Keratinocyte (primary cell): ENCODE measurements around the gene EIF3I. TPM values are rescaled to one million over a fixed set of nuclear protein-coding genes. Genes with fewer than 3 reads are reported as not detected.
A peak's percentile ranks its signal among the peaks of the same experiment; 100 is the strongest.

ENCODE experiments used
- DNase-seq: peaks from one replicate; pipeline ENCODE4 v3.0.0-alpha.2; 2011; ENCODE audit warnings: low read depth, missing footprints, low spot score
- FAIRE-seq: peaks from 2 replicates; lab custom pipeline; 2011; peaks lifted over from hg19 to GRCh38; lab: Jason Lieb, UNC
- H2AFZ ChIP-seq: 2 replicates; pipeline ENCODE4 v1.6.0; 2012; ENCODE audit warnings: low read length, control low read depth, inconsistent platforms; ENCODE audit not compliant: control insufficient read depth
- H3K27ac ChIP-seq: 2 replicates; pipeline ENCODE4 v1.5.1; 2011; ENCODE audit warnings: low read length; ENCODE audit not compliant: control insufficient read depth, insufficient read depth
- H3K27me3 ChIP-seq: 3 replicates; pipeline ENCODE4 v1.6.0; 2011; ENCODE audit warnings: low read length; ENCODE audit not compliant: control insufficient read depth, insufficient read depth; ENCODE audit errors: extremely low read depth
- H3K36me3 ChIP-seq, 2 experiments: 2 replicates in 1 of 2; 3 replicates in 1 of 2; pipeline ENCODE4 v1.5.1; 2011; ENCODE audit warnings: low read length in 2 of 2, mild to moderate bottlenecking in 1 of 2; ENCODE audit not compliant: control insufficient read depth in 2 of 2, insufficient read depth in 2 of 2; ENCODE audit errors: extremely low read depth in 1 of 2
- H3K4me1 ChIP-seq: 3 replicates; pipeline ENCODE4 v1.5.1; 2011; ENCODE audit warnings: low read length; ENCODE audit not compliant: control insufficient read depth, insufficient read depth; ENCODE audit errors: extremely low read depth
- H3K4me2 ChIP-seq: 3 replicates; pipeline ENCODE4 v1.6.0; 2011; ENCODE audit warnings: low read depth, low read length; ENCODE audit not compliant: control insufficient read depth, insufficient read depth; ENCODE audit errors: extremely low read depth
- H3K4me3 ChIP-seq, 3 experiments: fragments of 200-600 bp in 1 of 3; sonication (generic) in 1 of 3; 2 replicates in 2 of 3; 3 replicates in 1 of 3; pipeline ENCODE4 v1.5.1; 2011 to 2016; ENCODE audit warnings: low read length in 3 of 3, mild to moderate bottlenecking in 3 of 3, control low read depth in 2 of 3, inconsistent platforms in 1 of 3, low read depth in 1 of 3, mixed read lengths in 1 of 3, mixed run types in 1 of 3, moderate library complexity in 1 of 3; ENCODE audit not compliant: control insufficient read depth in 2 of 3, insufficient read depth in 2 of 3; ENCODE audit errors: extremely low read depth in 1 of 3
- H3K79me2 ChIP-seq: 2 replicates; pipeline ENCODE4 v1.6.0; 2012; ENCODE audit warnings: low read length; ENCODE audit not compliant: control insufficient read depth, insufficient read depth
- H3K9ac ChIP-seq: 3 replicates; pipeline ENCODE4 v1.6.0; 2011; ENCODE audit warnings: low read length; ENCODE audit not compliant: control insufficient read depth, insufficient read depth; ENCODE audit errors: extremely low read depth
- H3K9me1 ChIP-seq: 3 replicates; pipeline ENCODE4 v1.6.0; 2011; ENCODE audit warnings: low read length; ENCODE audit not compliant: control insufficient read depth, insufficient read depth; ENCODE audit errors: extremely low read depth
- H3K9me3 ChIP-seq: 2 replicates; pipeline ENCODE4 v1.5.1; 2012; ENCODE audit warnings: low read depth, low read length; ENCODE audit not compliant: control insufficient read depth
- H4K20me1 ChIP-seq: 3 replicates; pipeline ENCODE4 v1.6.0; 2011; ENCODE audit warnings: low read length; ENCODE audit not compliant: control insufficient read depth, insufficient read depth; ENCODE audit errors: extremely low read depth
- CTCF ChIP-seq, 3 experiments: IDR thresholded peaks in 1 of 3; conservative IDR thresholded peaks in 1 of 3; optimal IDR thresholded peaks in 1 of 3; 2 replicates in 2 of 3; 3 replicates in 1 of 3; pipeline versions ENCODE3 to v1.5.1; 2011; ENCODE audit warnings: low read length in 3 of 3, mild to moderate bottlenecking in 3 of 3, moderate library complexity in 2 of 3, control low read depth in 1 of 3, inconsistent platforms in 1 of 3; ENCODE audit not compliant: insufficient read depth in 2 of 3; ENCODE audit errors: extremely low read depth in 1 of 3
- EZH2 ChIP-seq: IDR thresholded peaks from one replicate; pipeline ENCODE4 v1.6.1; 2012; ENCODE audit warnings: inconsistent platforms, mild to moderate bottlenecking, low read length, moderate library complexity
- dilution Hi-C: fragments of 300-500 bp; cut with MboI; formaldehyde crosslinking; loops from one replicate; pipeline ENCODE4 v1.7.0; 2020; ENCODE audit warnings: low sequenced_read_pairs; ENCODE audit not compliant: extremely low pct_ligation_motif_present
- polyA plus RNA-seq, 5 experiments: library from polyadenylated mRNA; depleted of rRNA in 3 of 5; stranded (reverse) in 3 of 5; stranded (forward) in 1 of 5; unstranded in 1 of 5; fragments of >200 nt; gene quantifications; 1 replicate in 1 of 5; 2 replicates in 3 of 5; 3 replicates in 1 of 5; pipeline versions ENCODE4 v1.2.1 to v1.2.3, GENCODE V29; 2011 to 2012; ENCODE audit warnings: missing spikeins in 2 of 5, low read depth in 1 of 5, low replicate concordance in 1 of 5

Gene EIF3I
- polyA plus RNA-seq, 1 donor (not counting 4 experiments of a cell fraction or from before 2014, with no cell fraction given), result 388 TPM

GRCh38 chr1:32200226-32201010, 21.8 kb upstream of the EIF3I start, which contains the start of gene CCDC28B:
Gene CCDC28B, plus strand, starts transcription at chr1:32200595. Its CDS starts 1,341 bp downstream, at chr1:32201936.
- DNase-seq, result no peak
- Histone ChIP-seq H4K20me1 (no peaks in the 10 kb centered on the region), H3K4me3 (peak within 1 kb of the TSS; percentile 40 to 73 (median 73)), H3K9me3 (no peaks in the 10 kb centered on the region), H3K9me1 (no peaks in the 10 kb centered on the region), H3K79me2 (no peaks in the 10 kb centered on the region), H3K27me3 (no peaks in the 10 kb centered on the region), H3K27ac (peak within 1 kb of the TSS; percentile 72), H3K36me3 (peaks cover 9 to 17% of the 10 kb centered on the region in 2 experiments), H3K4me2 (peak within 1 kb of the TSS; percentile 90), H2AFZ (peak within 1 kb of the TSS; percentile 93), H3K4me1 (peaks cover 18% of the 10 kb centered on the region), H3K9ac (peak within 1 kb of the TSS; percentile 79)
- peak; percentile 13 for FAIRE-seq
- dilution Hi-C loops, result no loop called here
- TF ChIP-seq EZH2, result no peak
- TF ChIP-seq CTCF (optimal IDR thresholded peaks at IDR 0.05 in 1 of 3, IDR thresholded peaks at IDR 0.05 in 1 of 3, conservative IDR thresholded peaks at IDR 0.05 in 1 of 3; ENCODE audit: extremely low read depth in 1 of 3, insufficient read depth in 2 of 3, low read length in 3 of 3), result no peak

DNA sequence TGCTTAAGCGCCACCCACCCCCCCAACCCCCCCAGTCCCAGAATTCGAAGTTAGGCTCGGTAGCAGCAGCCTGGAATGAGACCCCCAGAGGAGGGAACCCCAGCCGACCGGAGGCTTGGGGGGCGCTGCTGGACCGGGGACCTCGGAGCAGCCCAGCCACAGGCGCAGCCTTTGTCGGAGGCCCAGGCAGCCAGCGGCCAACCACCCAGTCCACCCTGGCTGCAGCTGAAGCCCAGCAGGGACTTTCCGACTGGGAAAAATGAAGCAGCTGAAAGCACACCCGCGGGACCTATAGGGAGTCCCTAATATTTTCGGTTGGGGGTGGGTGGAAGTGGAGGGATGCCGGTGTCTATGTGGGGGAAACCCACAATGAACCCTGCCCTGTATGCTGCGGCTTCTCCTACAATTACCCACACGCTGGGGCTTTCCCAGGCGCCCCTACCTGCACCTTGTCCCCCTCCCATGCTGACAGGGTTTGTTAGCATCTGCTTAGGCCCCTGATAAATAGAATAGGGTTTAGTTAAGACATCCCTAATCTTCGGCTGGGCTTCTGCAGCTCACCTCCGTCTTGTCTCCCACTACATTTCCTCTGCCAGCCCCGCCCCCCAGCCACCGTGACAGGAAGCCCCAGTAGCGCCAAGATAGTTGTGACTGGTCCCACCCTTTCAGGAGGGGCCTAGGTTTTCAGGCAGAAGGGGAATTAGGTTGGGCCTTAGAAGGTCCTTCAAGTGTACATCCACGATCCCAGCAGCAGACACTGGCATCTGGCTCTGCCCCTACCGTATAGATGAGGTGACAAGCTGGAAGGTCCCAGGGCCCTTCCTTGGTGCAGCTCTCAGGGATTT, 21.0 kb upstream of the EIF3I start:
- H3K4me3 ChIP-seq, result peak overlapping the region; percentile 40 to 73 (median 73)
- no peak for TF ChIP-seq CTCF (optimal IDR thresholded peaks at IDR 0.05 in 1 of 3, IDR thresholded peaks at IDR 0.05 in 1 of 3, conservative IDR thresholded peaks at IDR 0.05 in 1 of 3; ENCODE audit: extremely low read depth in 1 of 3, insufficient read depth in 2 of 3, low read length in 3 of 3)
- TF ChIP-seq EZH2, result no peak
- no peak for DNase-seq
- no peaks in the 10 kb centered on the region for H3K27me3 ChIP-seq
- no peaks in the 10 kb centered on the region for H3K79me2 ChIP-seq
- H3K9ac ChIP-seq, result peak overlapping the region; percentile 79
- H4K20me1 ChIP-seq, result no peaks in the 10 kb centered on the region
- no peak for FAIRE-seq
- no peaks in the 10 kb centered on the region for H3K9me1 ChIP-seq
- peak overlapping the region; percentile 28 for H2AFZ ChIP-seq
- H3K9me3 ChIP-seq, result no peaks in the 10 kb centered on the region
- peak overlapping the region; percentile 90 for H3K4me2 ChIP-seq
- dilution Hi-C loops, result no loop called here
- no peak overlapping the region for H3K27ac ChIP-seq
- H3K36me3 ChIP-seq, result peaks cover 6 to 14% of the 10 kb centered on the region in 2 experiments
- H3K4me1 ChIP-seq, result peaks cover 24% of the 10 kb centered on the region
